Neuron (in vitro differentiated cells): ENCODE results near the gene JAK3.

Experiments
- H2AFZ ChIP-seq: one replicate; pipeline ENCODE4 v1.6.1; 2013; ENCODE audit warnings: low read depth, mild to moderate bottlenecking, inconsistent platforms, low read length, moderate library complexity
- H3K27me3 ChIP-seq: one replicate; pipeline ENCODE4 v1.6.1; 2013; ENCODE audit warnings: low read length; ENCODE audit not compliant: insufficient read depth
- H3K36me3 ChIP-seq: one replicate; pipeline ENCODE4 v1.6.1; 2013; ENCODE audit warnings: low read length; ENCODE audit not compliant: insufficient read depth
- H3K4me1 ChIP-seq: one replicate; pipeline ENCODE4 v1.6.1; 2013; ENCODE audit warnings: low read length; ENCODE audit not compliant: insufficient read depth
- H3K4me3 ChIP-seq: 2 replicates; pipeline ENCODE4 v1.5.1; 2013; ENCODE audit warnings: mild to moderate bottlenecking, low read length, moderate library complexity
- H3K9me3 ChIP-seq: one replicate; pipeline ENCODE4 v1.6.1; 2013; ENCODE audit warnings: low read length

JAK3 gene

DNA sequence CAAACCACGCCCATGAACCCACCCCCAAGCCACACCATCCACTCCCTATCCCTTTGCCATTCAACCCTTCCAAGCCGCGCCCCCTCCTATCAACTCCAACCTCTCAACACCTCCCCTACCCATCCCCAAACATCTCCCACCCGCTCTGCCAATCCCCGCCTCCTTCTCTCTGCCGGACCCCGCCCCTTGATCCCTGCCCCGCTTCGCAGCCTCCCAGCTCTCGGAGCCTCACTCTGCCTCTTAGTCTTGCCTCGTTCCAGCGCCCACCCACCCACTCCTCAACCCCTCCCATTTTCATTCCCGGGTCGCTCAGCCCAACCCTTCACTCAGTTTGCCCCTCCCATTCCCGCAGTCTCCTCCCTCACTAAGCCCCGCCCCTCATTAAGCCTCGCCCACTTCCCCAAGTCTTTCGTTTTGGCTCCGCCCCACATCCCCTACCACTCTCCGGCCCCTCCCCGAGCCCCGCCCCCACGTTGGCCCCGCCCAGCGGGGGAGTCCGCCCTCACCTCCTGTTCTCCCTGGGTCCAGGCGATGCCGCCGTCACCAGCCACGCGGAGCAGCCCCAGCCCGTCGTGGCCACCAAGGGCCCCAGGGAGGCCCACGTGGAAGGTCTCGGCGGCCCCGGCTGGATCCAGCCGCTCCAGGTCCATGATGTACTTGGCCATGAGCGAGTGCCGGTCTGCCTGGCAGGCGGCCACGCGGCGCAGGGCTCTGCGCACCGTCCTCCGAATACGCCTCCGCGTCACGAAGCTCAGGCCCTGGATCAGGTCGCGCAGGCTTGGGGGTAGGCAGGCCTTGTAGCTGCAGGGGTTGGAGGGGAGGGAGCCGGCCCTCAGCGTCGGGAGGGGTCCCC lies 5.7 kb downstream of the JAK3 start:
- no peaks in the 10 kb centered on the region for H3K27me3 ChIP-seq
- no peaks in the 10 kb centered on the region for H3K9me3 ChIP-seq
- H2AFZ ChIP-seq = peak overlapping the region; percentile 51
- H3K4me1 ChIP-seq = peaks cover 2% of the 10 kb centered on the region
- no peaks in the 10 kb centered on the region for H3K36me3 ChIP-seq
- H3K4me3 ChIP-seq = peak overlapping the region; percentile 19

DNA sequence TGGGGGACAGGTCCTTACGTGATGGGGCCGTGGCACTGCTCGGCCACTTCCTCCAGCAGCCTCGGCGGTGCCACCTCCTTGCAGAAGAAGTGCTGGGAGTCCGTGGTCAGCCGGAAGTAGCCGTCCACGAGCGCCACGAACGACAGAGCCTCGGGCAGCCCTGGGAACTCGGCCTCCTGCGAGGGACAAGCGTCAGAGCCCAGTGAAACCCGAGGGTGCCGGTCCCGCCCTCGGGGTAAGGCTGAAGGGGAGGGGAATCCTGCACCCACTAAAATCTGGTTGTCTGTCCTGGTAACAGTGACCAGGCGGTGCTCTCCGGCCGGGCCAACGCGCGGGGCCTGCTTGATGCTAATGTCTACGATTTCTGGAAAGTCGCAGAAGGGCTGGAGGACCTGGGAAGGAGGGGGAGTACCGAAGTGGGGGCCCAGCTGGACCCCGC lies 6.4 kb downstream of the JAK3 start:
- no peaks in the 10 kb centered on the region for H3K36me3 ChIP-seq

DNA sequence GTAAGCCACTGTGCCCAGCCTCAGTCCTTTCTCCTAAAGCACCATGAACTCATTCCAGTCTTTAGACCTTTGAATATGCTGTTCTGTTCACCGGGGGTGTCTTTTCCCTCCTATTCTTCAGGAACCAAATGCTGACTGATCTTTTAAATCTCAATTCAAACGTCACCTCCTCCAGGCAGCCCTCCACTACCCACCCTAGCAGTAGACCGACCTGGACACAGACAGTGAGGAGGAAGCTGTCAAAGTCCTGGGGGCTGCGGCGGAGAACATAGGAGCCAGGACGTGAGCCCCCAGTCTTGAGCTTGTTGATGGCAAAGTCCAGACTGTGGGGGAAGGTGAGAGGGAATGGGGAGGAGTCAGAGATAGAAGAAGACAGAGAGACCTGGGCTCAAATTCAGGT lies 7.8 kb downstream of the JAK3 start:
- Histone ChIP-seq H3K4me1 (peaks cover 2% of the 10 kb centered on the region), H3K36me3 (no peaks in the 10 kb centered on the region), H2AFZ (no peak overlapping the region), H3K9me3 (no peaks in the 10 kb centered on the region), H3K27me3 (peaks cover 3% of the 10 kb centered on the region), H3K4me3 (no peak overlapping the region)

More for the DNA sequence above, 6.4 kb downstream of the JAK3 start:
- Histone ChIP-seq H3K9me3 (no peaks in the 10 kb centered on the region), H3K27me3 (no peaks in the 10 kb centered on the region), H3K4me1 (peaks cover 2% of the 10 kb centered on the region), H2AFZ (peak overlapping the region; percentile 34), H3K4me3 (peak overlapping the region; percentile 18)

DNA sequence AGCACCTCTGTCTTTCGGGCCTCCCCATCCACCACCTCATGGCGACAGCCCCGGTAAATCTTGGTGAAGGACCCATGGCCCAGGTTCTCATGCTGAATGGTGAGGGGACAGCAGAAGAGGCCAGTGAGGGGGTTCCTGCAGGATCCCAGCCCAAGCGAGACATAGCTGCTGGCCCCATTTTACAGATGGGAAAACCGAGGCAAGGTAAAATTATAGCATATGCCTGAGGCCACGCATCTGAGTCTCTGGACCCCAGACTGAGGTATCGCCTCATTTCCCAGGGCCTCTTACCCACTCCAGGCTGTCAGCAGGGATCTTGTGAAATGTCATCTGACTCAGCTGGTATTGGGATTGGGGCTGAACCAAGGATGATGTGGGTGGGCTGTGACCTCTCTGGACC lies 9.8 kb downstream of the JAK3 start:
- peaks cover 3% of the 10 kb centered on the region for H3K27me3 ChIP-seq

DNA sequence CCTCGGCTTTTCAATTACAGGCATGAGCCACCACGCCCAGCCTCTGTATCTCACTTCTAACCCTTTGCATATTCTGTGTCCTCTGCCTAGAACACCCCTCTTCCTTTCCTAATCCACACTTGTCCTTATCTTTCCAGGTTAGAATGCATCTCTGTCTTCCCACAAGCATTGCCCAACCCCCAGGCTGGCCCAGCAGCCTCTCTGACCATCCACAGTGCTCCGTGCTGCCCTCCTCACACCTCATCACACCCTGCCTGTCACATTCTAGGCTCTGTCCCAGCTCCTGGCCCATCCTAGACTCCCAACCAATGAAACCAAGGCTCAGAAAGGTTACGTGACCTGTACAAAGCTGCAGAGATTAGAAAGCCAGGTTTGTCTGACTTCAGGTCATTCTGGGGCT lies 11.3 kb downstream of the JAK3 start:
- H3K9me3 ChIP-seq = no peaks in the 10 kb centered on the region
- no peak overlapping the region for H3K4me3 ChIP-seq
- H3K4me1 ChIP-seq = no peaks in the 10 kb centered on the region
- H2AFZ ChIP-seq = no peak overlapping the region
- peaks cover 3% of the 10 kb centered on the region for H3K27me3 ChIP-seq
- H3K36me3 ChIP-seq = no peaks in the 10 kb centered on the region

More for the DNA sequence above, 9.8 kb downstream of the JAK3 start:
- no peaks in the 10 kb centered on the region for H3K9me3 ChIP-seq
- no peaks in the 10 kb centered on the region for H3K36me3 ChIP-seq
- H2AFZ ChIP-seq = no peak overlapping the region
- H3K4me1 ChIP-seq = peaks cover 2% of the 10 kb centered on the region
- H3K4me3 ChIP-seq = no peak overlapping the region

DNA sequence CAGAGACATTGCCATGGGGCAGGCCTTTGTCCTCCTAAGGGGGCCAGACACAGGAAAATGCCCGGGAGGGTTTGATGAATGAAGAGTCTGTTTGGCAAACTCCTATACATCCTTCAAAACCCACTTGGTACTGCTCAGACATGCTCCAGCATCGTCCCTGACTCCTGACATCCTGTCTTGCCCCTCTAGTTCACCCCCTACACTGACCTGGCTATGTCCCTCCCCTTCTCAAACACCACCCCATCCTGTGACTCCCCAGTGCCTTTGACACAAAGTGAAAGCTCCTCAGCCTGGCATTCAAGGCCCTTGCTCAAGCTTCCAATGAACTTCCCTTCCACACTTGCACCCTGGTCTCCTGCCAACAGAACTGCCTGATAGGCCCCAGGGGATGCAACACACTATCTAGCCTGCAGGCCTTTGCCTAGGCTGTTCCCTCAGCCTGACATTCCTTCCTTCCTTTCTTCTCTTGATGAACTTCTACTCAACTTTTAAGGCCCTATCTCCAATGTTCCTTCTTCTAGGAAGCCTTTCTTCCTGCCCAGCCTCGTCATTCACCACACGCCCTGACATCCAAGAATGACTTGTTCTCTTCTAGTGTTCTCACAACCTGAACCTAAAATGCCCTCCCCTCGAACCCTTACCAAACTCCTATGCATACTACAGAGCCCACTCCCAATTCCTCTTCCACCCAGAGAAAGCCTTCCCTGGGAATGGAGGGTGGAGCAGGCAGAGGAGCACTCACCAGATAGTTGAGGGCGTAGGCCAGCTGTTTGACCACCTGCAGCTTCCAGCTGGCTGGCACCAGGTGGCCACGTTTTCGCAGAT lies 12.4 kb downstream of the JAK3 start:
- H3K36me3 ChIP-seq = no peaks in the 10 kb centered on the region
- no peaks in the 10 kb centered on the region for H3K9me3 ChIP-seq
- H3K27me3 ChIP-seq = peaks cover 3% of the 10 kb centered on the region
- no peaks in the 10 kb centered on the region for H3K4me1 ChIP-seq
- no peak overlapping the region for H3K4me3 ChIP-seq
- H2AFZ ChIP-seq = no peak overlapping the region

DNA sequence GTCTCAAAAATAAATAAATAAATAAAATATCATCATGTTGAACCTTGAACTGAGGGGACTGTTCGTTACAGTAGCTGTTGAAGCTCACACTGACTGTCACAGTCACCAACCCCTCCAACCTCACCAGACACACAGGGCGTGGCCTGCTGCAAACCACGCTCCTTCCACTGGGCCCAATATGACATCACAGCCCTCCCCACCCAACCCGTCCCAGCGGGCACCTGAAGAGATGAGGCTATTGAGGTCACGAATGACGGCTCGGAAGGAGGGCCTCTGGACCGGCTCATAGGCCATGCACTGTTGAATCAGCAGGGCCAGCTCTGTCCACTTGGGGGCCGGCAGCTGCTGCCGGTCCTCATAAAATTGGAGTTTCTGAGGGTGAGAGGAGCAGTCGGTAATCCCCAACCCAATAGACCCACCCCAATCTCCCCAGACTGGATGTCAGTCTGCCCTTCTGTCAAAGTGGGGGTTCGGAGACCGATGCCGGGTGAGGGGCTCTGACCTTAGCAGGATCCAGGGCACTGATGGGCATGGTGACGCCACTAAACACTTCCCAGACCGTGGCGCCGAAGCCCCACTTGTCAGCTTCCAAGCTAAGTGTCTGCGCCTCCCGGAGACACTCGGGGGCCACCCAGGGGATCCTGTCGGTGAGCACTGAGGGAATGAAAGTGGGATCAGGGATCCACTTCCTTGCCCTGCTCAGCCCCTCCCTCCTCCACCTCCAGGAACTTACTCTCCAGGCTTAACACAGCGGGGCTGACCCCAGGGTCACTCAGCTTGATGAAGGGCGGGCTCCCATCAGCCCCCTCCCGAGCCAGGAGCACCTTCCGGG lies 13.2 kb downstream of the JAK3 start:
- no peaks in the 10 kb centered on the region for H3K9me3 ChIP-seq
- H3K4me1 ChIP-seq = peaks cover 2% of the 10 kb centered on the region
- no peaks in the 10 kb centered on the region for H3K36me3 ChIP-seq
- H3K27me3 ChIP-seq = peaks cover 3% of the 10 kb centered on the region
- H2AFZ ChIP-seq = no peak overlapping the region
- no peak overlapping the region for H3K4me3 ChIP-seq

DNA sequence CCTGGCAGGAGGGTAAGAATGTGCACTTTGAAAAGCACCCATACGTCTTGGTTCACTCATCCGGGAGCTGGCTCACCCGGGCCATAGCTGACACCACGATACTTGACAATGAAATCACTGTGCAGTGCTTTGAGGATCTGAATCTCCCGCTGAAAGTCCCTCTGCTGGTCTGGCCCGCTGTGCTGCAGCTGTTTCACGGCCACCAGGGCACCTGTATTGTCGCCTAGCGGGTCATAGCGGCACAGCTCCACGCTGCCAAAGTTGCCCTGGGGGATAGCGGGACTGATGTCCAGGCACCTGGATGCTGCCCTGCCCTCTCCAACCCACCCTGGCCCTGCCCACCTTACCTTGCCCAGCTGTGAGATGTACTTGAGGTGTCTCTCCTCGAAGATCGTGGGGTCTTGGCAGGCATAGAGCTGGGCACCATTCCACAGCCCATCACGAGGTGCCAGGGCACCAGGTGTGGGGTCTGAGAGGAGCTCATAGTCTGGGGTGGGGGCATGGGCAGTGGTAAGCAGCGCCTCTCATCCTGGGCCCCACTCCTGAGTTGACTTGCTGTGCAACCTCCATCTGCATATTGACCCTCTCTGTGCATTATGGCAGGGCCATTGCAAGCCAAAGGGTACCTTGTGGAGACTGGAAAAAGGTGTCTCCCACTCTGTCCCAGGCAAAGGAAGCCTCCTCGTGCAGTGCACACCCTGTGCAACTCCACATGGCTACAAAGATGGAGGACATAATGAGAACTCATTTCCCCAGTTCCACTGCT lies 15.2 kb downstream of the JAK3 start:
- no peak overlapping the region for H3K4me3 ChIP-seq
- H3K9me3 ChIP-seq = no peaks in the 10 kb centered on the region
- peaks cover 2% of the 10 kb centered on the region for H3K4me1 ChIP-seq
- H3K36me3 ChIP-seq = no peaks in the 10 kb centered on the region
- H3K27me3 ChIP-seq = peaks cover 3% of the 10 kb centered on the region
- no peak overlapping the region for H2AFZ ChIP-seq

DNA sequence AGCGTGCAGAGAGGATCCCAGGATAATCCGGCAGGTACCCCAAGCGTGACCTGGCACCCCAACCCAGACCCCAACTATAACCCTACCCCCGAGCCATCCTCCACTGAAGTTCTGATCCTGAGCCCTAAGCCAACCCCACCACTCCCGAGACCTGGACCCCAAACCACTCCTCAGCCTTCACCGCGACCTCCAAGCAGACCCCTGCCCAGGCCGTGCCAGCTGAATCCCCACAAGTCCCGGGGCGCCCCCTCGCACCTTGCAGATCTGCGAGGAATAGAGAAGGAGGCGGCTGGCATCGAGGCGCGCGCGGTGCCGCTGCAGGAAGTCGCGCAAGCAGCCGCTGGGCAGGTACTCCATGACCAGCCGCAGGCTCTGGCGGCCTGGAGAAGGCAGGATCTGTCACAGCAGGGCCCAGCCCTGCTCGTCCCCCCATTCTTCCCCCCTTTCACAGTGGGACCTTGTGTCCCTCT lies 16.3 kb downstream of the JAK3 start:
- Histone ChIP-seq H3K36me3 (no peaks in the 10 kb centered on the region), H3K4me1 (peaks cover 2% of the 10 kb centered on the region), H2AFZ (no peak overlapping the region), H3K27me3 (peaks cover 3% of the 10 kb centered on the region), H3K4me3 (no peak overlapping the region), H3K9me3 (no peaks in the 10 kb centered on the region)

DNA sequence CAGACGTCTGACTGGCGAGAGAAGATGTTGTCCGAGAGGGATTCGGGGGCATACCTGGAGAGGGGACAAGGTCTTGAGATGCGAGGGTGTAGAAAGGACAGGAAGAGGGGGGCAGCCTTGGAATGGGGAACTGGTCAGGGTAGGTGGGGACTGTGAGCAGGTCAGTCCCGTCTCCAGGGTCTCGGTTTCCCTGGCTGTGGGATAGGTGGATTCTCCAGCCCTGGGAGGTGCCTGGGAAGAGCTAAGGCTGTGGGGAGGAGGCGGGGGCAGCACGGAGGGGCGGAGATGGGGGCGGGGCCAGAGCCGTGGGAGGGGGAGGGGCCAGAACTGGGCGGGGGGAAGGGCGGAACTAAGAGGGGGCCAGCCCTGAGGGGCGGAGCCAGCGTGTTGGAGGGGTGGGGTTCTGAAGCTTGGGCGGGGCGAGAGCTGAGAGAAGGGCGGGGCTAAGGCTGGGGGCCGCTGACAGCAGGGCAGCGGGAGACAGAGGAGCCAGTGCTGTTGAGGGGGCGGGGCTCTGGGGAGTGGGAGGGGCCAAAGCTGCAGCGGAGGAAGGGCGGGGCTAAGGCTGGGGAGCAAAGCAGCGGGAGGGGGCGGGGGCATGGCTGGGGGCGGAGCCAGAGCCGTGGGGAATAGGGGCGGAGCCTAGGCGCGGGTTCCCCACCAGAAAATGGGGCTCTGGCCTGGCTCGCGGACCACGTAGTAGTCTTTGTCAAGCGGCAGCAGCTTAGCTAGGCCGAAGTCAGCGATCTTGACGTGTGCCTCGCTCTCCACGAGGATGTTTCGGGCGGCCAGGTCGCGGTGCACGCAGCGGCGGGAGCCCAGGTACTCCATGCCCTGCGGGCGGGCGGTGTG lies 17.0 kb downstream of the JAK3 start:
- H3K36me3 ChIP-seq = no peaks in the 10 kb centered on the region
- H3K4me3 ChIP-seq = no peak overlapping the region
- peaks cover 2% of the 10 kb centered on the region for H3K4me1 ChIP-seq
- no peaks in the 10 kb centered on the region for H3K9me3 ChIP-seq
- H3K27me3 ChIP-seq = peaks cover 3% of the 10 kb centered on the region
- no peak overlapping the region for H2AFZ ChIP-seq

DNA sequence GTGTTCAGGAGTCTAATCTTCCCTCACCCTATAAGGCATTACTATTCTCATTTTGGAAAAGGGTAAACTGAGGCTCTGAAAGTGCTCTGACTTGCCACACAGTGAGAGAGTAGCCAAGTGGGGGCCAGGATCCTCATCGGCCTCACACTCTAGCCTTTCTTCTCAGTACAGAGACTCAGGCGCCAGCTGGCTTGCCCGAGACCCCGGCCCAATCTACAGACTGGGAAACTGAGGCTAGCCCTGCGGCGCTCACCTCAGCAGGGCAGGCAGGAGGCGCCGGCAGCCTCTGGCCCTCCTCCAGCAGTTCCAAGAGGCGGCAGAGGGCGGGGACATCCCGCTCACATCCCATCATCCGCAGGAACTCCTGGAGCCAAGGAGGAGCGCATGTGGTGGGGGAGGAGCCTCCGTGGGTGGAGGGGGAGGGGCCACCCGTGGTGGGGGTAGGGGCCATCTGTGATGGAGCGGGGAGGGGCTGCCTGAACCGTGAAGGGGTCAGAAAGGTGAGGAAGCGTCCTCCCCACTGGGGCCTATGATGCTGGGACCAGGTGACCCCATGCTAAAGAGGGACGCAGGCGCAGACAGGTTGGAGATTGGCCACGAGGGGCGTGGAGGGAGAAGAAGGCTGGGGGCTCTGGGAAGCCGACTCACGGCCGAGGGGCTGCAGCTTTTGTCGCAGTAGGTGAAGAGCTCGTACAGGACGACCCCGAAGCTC lies 17.8 kb downstream of the JAK3 start:
- H3K36me3 ChIP-seq = no peaks in the 10 kb centered on the region
- no peaks in the 10 kb centered on the region for H3K9me3 ChIP-seq
- H3K27me3 ChIP-seq = no peaks in the 10 kb centered on the region
- H3K4me1 ChIP-seq = peaks cover 2% of the 10 kb centered on the region
- no peak overlapping the region for H3K4me3 ChIP-seq
- no peak overlapping the region for H2AFZ ChIP-seq
